Mucosa of descending colon (tissue), 3 donors: ENCODE data around the gene SLC11A1. TPM values are rescaled to one million over a fixed set of nuclear protein-coding genes. Genes with fewer than 3 reads are reported as not detected.

Source experiments
- ATAC-seq: fragments of 200-7000 bp; cut with Tn5 transposase; one replicate; pipeline ENCODE4 v1.9.1; 2020; ENCODE audit warnings: mild to moderate bottlenecking, moderate library complexity
- DNase-seq, 3 donors: peaks; one replicate each; pipeline ENCODE4 v3.0.0-alpha.2; 2020
- H3K36me3 ChIP-seq: fragments of 200-600 bp; one replicate; pipeline ENCODE4 v1.8.0; 2021; ENCODE audit warnings: low read depth, mild to moderate bottlenecking
- H3K4me1 ChIP-seq: fragments of 200-600 bp; one replicate; pipeline ENCODE4 v1.8.0; 2021; ENCODE audit warnings: low read depth, mild to moderate bottlenecking
- H3K4me3 ChIP-seq: fragments of 200-600 bp; one replicate; pipeline ENCODE4 v1.8.0; 2021; ENCODE audit warnings: mild to moderate bottlenecking
- H3K9me3 ChIP-seq: fragments of 200-600 bp; one replicate; pipeline ENCODE4 v1.8.0; 2021; ENCODE audit warnings: mild to moderate bottlenecking
- CTCF ChIP-seq: fragments of 200-600 bp; IDR thresholded peaks from one replicate; pipeline ENCODE4 v1.8.0; 2022; ENCODE audit warnings: antibody characterized with exemption, mild to moderate bottlenecking
- intact Hi-C, 2 donors: fragments of 100-400 bp; cut with DNase I in 1 of 2; cut with micrococcal nuclease in 1 of 2; formaldehyde crosslinking; loops; one replicate each; pipeline versions ENCODE4 v1.11.0 to v1.11.1; 2022; cut with DNase I, micrococcal nuclease
- total RNA-seq, 3 donors: library from RNA; stranded (reverse); fragmentation: NEBNext Ultra II Directional in 2 of 3; extraction: Animal tissue kit (Norgen Biotek cat#: 25700) in 2 of 3; gene quantifications; one replicate each; pipeline versions ENCODE4 v1.2.1 to v1.2.4, GENCODE V29; 2021 to 2023
- donor health status: DM: no; HTN: no; CAD: no; lungs with moderate emphysema.
- donor health status: DM: no; HTN: no; CAD: no.
- donor health status: DM: no; HTN: yes; CAD: no.

The SLC11A1 gene
- total RNA-seq, 3 donors from 2014 or later = 1.2 to 7.8 (median 5.3) TPM

GRCh38 chr2:218395456-218395825, 13.4 kb downstream of the SLC11A1 start:
- peak; percentile 63 to 79 (median 72) for DNase-seq
- peaks cover 23% of the 10 kb centered on the region for H3K4me1 ChIP-seq
- no peak for TF ChIP-seq CTCF
- peak overlapping the region; percentile 57 for H3K4me3 ChIP-seq
- H3K9me3 ChIP-seq = no peaks in the 10 kb centered on the region
- no peak for ATAC-seq
- H3K36me3 ChIP-seq = no peaks in the 10 kb centered on the region
- intact Hi-C loops = no loop called here

- Histone ChIP-seq H3K9me3 (no peaks in the 10 kb centered on the region), H3K36me3 (no peaks in the 10 kb centered on the region), H3K4me3 (peak overlapping the region; percentile 57), H3K4me1 (peaks cover 24% of the 10 kb centered on the region)
- peak; percentile 90 for TF ChIP-seq CTCF
- ATAC-seq = peak; percentile 66
- intact Hi-C loops = no loop called here
- peak; percentile 91 to 97 (median 97) for DNase-seq
Observed at GRCh38 chr2:218395826-218396687, 14.0 kb downstream of the SLC11A1 start.

GRCh38 chr2:218396688-218397462, 14.8 kb downstream of the SLC11A1 start:
- Histone ChIP-seq H3K4me1 (peaks cover 32% of the 10 kb centered on the region), H3K4me3 (peak overlapping the region; percentile 57), H3K36me3 (no peaks in the 10 kb centered on the region), H3K9me3 (no peaks in the 10 kb centered on the region)
- ATAC-seq (peak; percentile 6), DNase-seq (peak; percentile 81 to 94 (median 87))
- TF ChIP-seq CTCF = no peak
- intact Hi-C loops = no loop called here

- H3K9me3 ChIP-seq = no peaks in the 10 kb centered on the region
- peak overlapping the region; percentile 99 for H3K4me3 ChIP-seq
- TF ChIP-seq CTCF = no peak
- H3K4me1 ChIP-seq = peaks cover 35% of the 10 kb centered on the region
- no peak for DNase-seq
- no peak for ATAC-seq
- intact Hi-C loops = no loop called here
- no peaks in the 10 kb centered on the region for H3K36me3 ChIP-seq
Observed at GRCh38 chr2:218397463-218397819, 15.4 kb downstream of the SLC11A1 start.

GRCh38 chr2:218397820-218398436, 15.9 kb downstream of the SLC11A1 start:
- no peak for TF ChIP-seq CTCF
- H3K9me3 ChIP-seq = no peaks in the 10 kb centered on the region
- intact Hi-C loops = no loop called here
- peak overlapping the region; percentile 99 for H3K4me3 ChIP-seq
- peaks cover 35% of the 10 kb centered on the region for H3K4me1 ChIP-seq
- ATAC-seq = peak; percentile 19
- DNase-seq = peak; percentile 81 to 89 (median 86)
- H3K36me3 ChIP-seq = no peaks in the 10 kb centered on the region
